ENCODE results near the gene ATP8B4.

The ATP8B4 gene

DNA sequence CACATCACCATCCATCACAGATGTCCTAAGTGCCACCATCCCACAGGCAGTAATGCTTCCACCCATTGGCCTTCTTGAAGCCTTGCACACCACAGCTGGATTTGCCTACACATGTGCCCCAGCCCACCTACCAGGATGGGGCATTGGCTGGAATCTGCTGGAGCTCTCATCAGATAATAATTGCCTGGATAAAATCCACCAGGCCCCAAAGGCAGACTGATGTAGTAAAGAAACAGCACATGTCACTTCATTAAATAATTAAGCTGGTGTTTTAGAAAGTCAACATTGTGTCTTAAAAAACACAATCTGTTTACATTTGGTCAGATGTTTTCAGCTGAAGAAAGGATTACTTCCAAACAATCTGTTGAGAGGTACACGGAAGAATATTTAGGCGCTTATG, 229.5 kb downstream of the ATP8B4 start:
- Histone ChIP-seq H3K9me3 (ENCODE audit: control insufficient read depth, low read length) (no peaks in the 10 kb centered on the region), H3K4me3 (ENCODE audit: insufficient read depth, low read depth, low read length) (no peak overlapping the region), H3K36me3 (ENCODE audit: control insufficient read depth, insufficient read depth, low read length) (no peaks in the 10 kb centered on the region), H3K27ac (ENCODE audit: insufficient read depth, low read depth, low read length, poor library complexity, severe bottlenecking) (no peak overlapping the region), H3K27me3 (ENCODE audit: control insufficient read depth, insufficient read depth, low read length, poor library complexity, severe bottlenecking) (no peaks in the 10 kb centered on the region), H3K4me1 (ENCODE audit: control insufficient read depth, insufficient read depth, low read length) (no peaks in the 10 kb centered on the region)
- 91 to 100% methylated on average over 2 of the region's 2 CpGs for WGBS, 2 experiments

- 93 to 100% methylated on average over 3 of the region's 3 CpGs for WGBS, 2 experiments
Measured at GRCh38 chr15:49888734-49889133, 230.3 kb downstream of the ATP8B4 start.

GRCh38 chr15:49888323-49888693, 230.7 kb downstream of the ATP8B4 start:
- Histone ChIP-seq H3K27me3 (ENCODE audit: control insufficient read depth, insufficient read depth, low read length, poor library complexity, severe bottlenecking) (no peaks in the 10 kb centered on the region), H3K27ac (ENCODE audit: insufficient read depth, low read depth, low read length, poor library complexity, severe bottlenecking) (no peak overlapping the region), H3K36me3 (ENCODE audit: control insufficient read depth, insufficient read depth, low read length) (no peaks in the 10 kb centered on the region), H3K4me1 (ENCODE audit: control insufficient read depth, insufficient read depth, low read length) (no peaks in the 10 kb centered on the region), H3K4me3 (ENCODE audit: insufficient read depth, low read depth, low read length) (no peak overlapping the region), H3K9me3 (ENCODE audit: control insufficient read depth, low read length) (no peaks in the 10 kb centered on the region)
- 89 to 92% methylated on average over 2 of the region's 2 CpGs for WGBS, 2 experiments

More at GRCh38 chr15:49888734-49889133, 230.3 kb downstream of the ATP8B4 start:
- Histone ChIP-seq H3K4me1 (ENCODE audit: control insufficient read depth, insufficient read depth, low read length) (no peaks in the 10 kb centered on the region), H3K27ac (ENCODE audit: insufficient read depth, low read depth, low read length, poor library complexity, severe bottlenecking) (no peak overlapping the region), H3K27me3 (ENCODE audit: control insufficient read depth, insufficient read depth, low read length, poor library complexity, severe bottlenecking) (no peaks in the 10 kb centered on the region), H3K9me3 (ENCODE audit: control insufficient read depth, low read length) (no peaks in the 10 kb centered on the region), H3K36me3 (ENCODE audit: control insufficient read depth, insufficient read depth, low read length) (no peaks in the 10 kb centered on the region), H3K4me3 (ENCODE audit: insufficient read depth, low read depth, low read length) (no peak overlapping the region)

DNA sequence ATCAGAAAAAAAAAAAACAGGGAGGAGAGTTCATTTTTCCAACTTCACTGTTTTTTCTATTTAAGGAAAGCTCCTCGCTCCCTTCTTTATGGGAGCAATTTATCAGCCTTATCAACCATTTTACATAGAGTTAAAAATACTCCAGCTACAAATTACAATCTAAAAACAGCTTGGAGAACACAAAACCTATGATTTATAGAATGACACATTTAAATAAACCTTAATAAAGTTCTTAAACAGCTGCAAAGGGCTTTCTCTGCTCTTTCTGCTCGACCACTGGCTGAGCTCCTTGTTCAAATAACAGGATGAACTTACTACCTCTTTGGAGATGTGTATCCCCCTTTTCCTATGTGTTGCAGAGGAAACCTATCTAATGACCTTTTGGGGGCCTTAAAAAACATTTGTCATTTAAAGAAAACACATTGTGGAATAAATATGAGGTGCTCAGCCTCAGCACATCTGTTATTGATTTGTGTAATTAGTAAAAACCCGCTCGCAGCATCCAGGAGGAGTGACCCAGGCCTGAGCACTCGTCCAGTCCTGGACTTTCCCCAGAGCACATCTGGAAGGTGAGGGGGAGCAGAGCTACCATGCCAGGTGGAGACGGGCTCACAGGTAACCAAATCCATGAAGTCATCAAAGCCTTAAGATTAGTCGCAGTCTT, 231.2 kb downstream of the ATP8B4 start:
- Histone ChIP-seq H3K9me3 (ENCODE audit: control insufficient read depth, low read length) (no peaks in the 10 kb centered on the region), H3K36me3 (ENCODE audit: control insufficient read depth, insufficient read depth, low read length) (no peaks in the 10 kb centered on the region), H3K4me1 (ENCODE audit: control insufficient read depth, insufficient read depth, low read length) (no peaks in the 10 kb centered on the region), H3K27me3 (ENCODE audit: control insufficient read depth, insufficient read depth, low read length, poor library complexity, severe bottlenecking) (no peaks in the 10 kb centered on the region), H3K27ac (ENCODE audit: insufficient read depth, low read depth, low read length, poor library complexity, severe bottlenecking) (no peak overlapping the region), H3K4me3 (ENCODE audit: insufficient read depth, low read depth, low read length) (no peak overlapping the region)
- WGBS, 2 experiments: 92 to 94% methylated on average over 7 of the region's 7 CpGs

DNA sequence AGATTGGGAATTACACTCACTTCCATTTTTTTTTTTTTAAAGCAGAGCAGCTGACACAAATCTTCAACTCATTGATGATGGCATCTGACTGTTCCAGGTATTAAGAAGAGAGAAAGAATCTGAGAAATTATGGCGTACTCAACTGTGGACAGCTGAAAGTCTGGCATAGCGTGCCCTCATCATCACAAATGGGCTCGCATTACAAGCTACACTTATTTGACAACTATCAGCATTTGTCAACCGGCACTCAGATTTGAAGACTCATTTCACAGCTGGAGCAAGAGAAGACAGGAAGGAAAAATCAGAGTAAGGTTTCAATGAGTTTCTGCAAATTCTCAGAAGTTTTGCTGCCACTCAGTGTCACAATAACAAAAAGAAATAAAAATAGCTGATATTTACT, 235.9 kb downstream of the ATP8B4 start:
- Histone ChIP-seq H3K4me3 (ENCODE audit: insufficient read depth, low read depth, low read length) (no peak overlapping the region), H3K9me3 (ENCODE audit: control insufficient read depth, low read length) (no peaks in the 10 kb centered on the region), H3K36me3 (ENCODE audit: control insufficient read depth, insufficient read depth, low read length) (no peaks in the 10 kb centered on the region), H3K27ac (ENCODE audit: insufficient read depth, low read depth, low read length, poor library complexity, severe bottlenecking) (no peak overlapping the region), H3K27me3 (ENCODE audit: control insufficient read depth, insufficient read depth, low read length, poor library complexity, severe bottlenecking) (no peaks in the 10 kb centered on the region), H3K4me1 (ENCODE audit: control insufficient read depth, insufficient read depth, low read length) (no peaks in the 10 kb centered on the region)
- 95 to 96% methylated on average over 4 of the region's 4 CpGs for WGBS, 2 experiments

- peaks cover 4% of the 10 kb centered on the region for H3K4me1 ChIP-seq (ENCODE audit: control insufficient read depth, insufficient read depth, low read length)
- no peaks in the 10 kb centered on the region for H3K27me3 ChIP-seq (ENCODE audit: control insufficient read depth, insufficient read depth, low read length, poor library complexity, severe bottlenecking)
- no peaks in the 10 kb centered on the region for H3K9me3 ChIP-seq (ENCODE audit: control insufficient read depth, low read length)
- no peak overlapping the region for H3K27ac ChIP-seq (ENCODE audit: insufficient read depth, low read depth, low read length, poor library complexity, severe bottlenecking)
- H3K36me3 ChIP-seq (ENCODE audit: control insufficient read depth, insufficient read depth, low read length): no peaks in the 10 kb centered on the region
- WGBS, 2 experiments: 90 to 94% methylated on average over 5 of the region's 5 CpGs
- H3K4me3 ChIP-seq (ENCODE audit: insufficient read depth, low read depth, low read length): no peak overlapping the region
Measured at GRCh38 chr15:49881866-49882265, 237.2 kb downstream of the ATP8B4 start.

DNA sequence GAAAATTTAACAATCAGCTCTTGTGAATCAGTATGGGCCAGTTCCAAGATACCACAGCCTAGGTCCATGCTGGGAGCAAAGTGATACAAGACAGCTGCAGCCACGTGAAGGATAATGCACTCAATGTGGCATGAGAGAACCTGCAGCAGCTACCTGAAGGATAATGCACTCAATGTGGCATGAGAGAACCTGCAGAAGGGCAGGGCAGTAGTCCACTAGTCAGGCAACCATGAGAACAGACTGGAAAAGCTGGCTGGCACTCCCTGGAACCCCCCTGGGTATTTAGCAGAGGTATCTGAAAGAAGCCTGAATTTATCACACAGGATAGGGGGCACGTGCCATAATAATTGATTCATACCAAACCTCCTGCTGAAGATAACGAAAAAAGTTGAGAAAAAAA, 237.6 kb downstream of the ATP8B4 start:
- H3K27me3 ChIP-seq (ENCODE audit: control insufficient read depth, insufficient read depth, low read length, poor library complexity, severe bottlenecking): no peaks in the 10 kb centered on the region
- H3K36me3 ChIP-seq (ENCODE audit: control insufficient read depth, insufficient read depth, low read length): no peaks in the 10 kb centered on the region
- no peak overlapping the region for H3K4me3 ChIP-seq (ENCODE audit: insufficient read depth, low read depth, low read length)
- peaks cover 4% of the 10 kb centered on the region for H3K4me1 ChIP-seq (ENCODE audit: control insufficient read depth, insufficient read depth, low read length)
- H3K27ac ChIP-seq (ENCODE audit: insufficient read depth, low read depth, low read length, poor library complexity, severe bottlenecking): no peak overlapping the region
- 93 to 97% methylated on average over 3 of the region's 3 CpGs for WGBS, 2 experiments
- H3K9me3 ChIP-seq (ENCODE audit: control insufficient read depth, low read length): no peaks in the 10 kb centered on the region

GRCh38 chr15:49877873-49878521, 241.0 kb downstream of the ATP8B4 start:
- Histone ChIP-seq H3K27ac (ENCODE audit: insufficient read depth, low read depth, low read length, poor library complexity, severe bottlenecking) (no peak overlapping the region), H3K9me3 (ENCODE audit: control insufficient read depth, low read length) (no peaks in the 10 kb centered on the region), H3K36me3 (ENCODE audit: control insufficient read depth, insufficient read depth, low read length) (no peaks in the 10 kb centered on the region), H3K4me3 (ENCODE audit: insufficient read depth, low read depth, low read length) (no peak overlapping the region), H3K4me1 (ENCODE audit: control insufficient read depth, insufficient read depth, low read length) (peaks cover 4% of the 10 kb centered on the region), H3K27me3 (ENCODE audit: control insufficient read depth, insufficient read depth, low read length, poor library complexity, severe bottlenecking) (no peaks in the 10 kb centered on the region)
- 93 to 94% methylated on average over 5 of the region's 5 CpGs for WGBS, 2 experiments

GRCh38 chr15:49877117-49877872, 241.7 kb downstream of the ATP8B4 start:
- Histone ChIP-seq H3K4me3 (ENCODE audit: insufficient read depth, low read depth, low read length) (no peak overlapping the region), H3K9me3 (ENCODE audit: control insufficient read depth, low read length) (no peaks in the 10 kb centered on the region), H3K36me3 (ENCODE audit: control insufficient read depth, insufficient read depth, low read length) (no peaks in the 10 kb centered on the region), H3K27me3 (ENCODE audit: control insufficient read depth, insufficient read depth, low read length, poor library complexity, severe bottlenecking) (no peaks in the 10 kb centered on the region), H3K4me1 (ENCODE audit: control insufficient read depth, insufficient read depth, low read length) (peaks cover 4% of the 10 kb centered on the region), H3K27ac (ENCODE audit: insufficient read depth, low read depth, low read length, poor library complexity, severe bottlenecking) (no peak overlapping the region)
- 88 to 95% methylated on average over 4 to 5 of the region's 7 CpGs for WGBS, 2 experiments

GRCh38 chr15:49876401-49877038, 242.5 kb downstream of the ATP8B4 start:
- Histone ChIP-seq H3K4me3 (ENCODE audit: insufficient read depth, low read depth, low read length) (no peak overlapping the region), H3K27ac (ENCODE audit: insufficient read depth, low read depth, low read length, poor library complexity, severe bottlenecking) (no peak overlapping the region)
- 85 to 89% methylated on average over 5 of the region's 5 CpGs for WGBS, 2 experiments

More at GRCh38 chr15:49876401-49877038, 242.5 kb downstream of the ATP8B4 start:
- Histone ChIP-seq H3K9me3 (ENCODE audit: control insufficient read depth, low read length) (no peaks in the 10 kb centered on the region), H3K36me3 (ENCODE audit: control insufficient read depth, insufficient read depth, low read length) (no peaks in the 10 kb centered on the region), H3K4me1 (ENCODE audit: control insufficient read depth, insufficient read depth, low read length) (peaks cover 4% of the 10 kb centered on the region), H3K27me3 (ENCODE audit: control insufficient read depth, insufficient read depth, low read length, poor library complexity, severe bottlenecking) (no peaks in the 10 kb centered on the region)
